Endothelial cell of umbilical vein (primary cell): ENCODE results near the gene CANT1. TPM values are rescaled to one million over a fixed set of nuclear protein-coding genes. Genes with fewer than 3 reads are reported as not detected.

ENCODE experiments used
- Bru-seq: library from RNA; stranded (reverse); fragments of 400-500 nt; gene quantifications from one replicate; lab custom pipeline; 2021; lab: Mats Ljungman, UMichigan
- BruChase-seq, 2 experiments: library from RNA; stranded (reverse); fragments of 400-500 nt; gene quantifications; one replicate each; lab custom pipeline; 2021; lab: Mats Ljungman, UMichigan
- BruUV-seq: library from RNA; stranded (reverse); fragments of 400-500 nt; replicated peaks from 2 replicates; lab custom pipeline; 2021; lab: Mats Ljungman, UMichigan
- CTCF ChIA-PET: fragments of 300-600, 350-600 bp; sonication (Branson Sonifier 250); formaldehyde crosslinking; loops from one replicate; lab custom pipeline; 2021; ENCODE audit warnings: antibody characterized with exemption, inconsistent platforms; lab: Charles Lee
- POLR2A ChIA-PET: fragments of 300-600, 350-600 bp; sonication (Branson Sonifier 250); formaldehyde crosslinking; loops from one replicate; lab custom pipeline; 2021; ENCODE audit warnings: antibody characterized with exemption, inconsistent platforms; lab: Charles Lee
- DNase-seq: peaks from one replicate; pipeline ENCODE4 v3.0.0-alpha.2; 2011; ENCODE audit warnings: low read depth, low spot score
- FAIRE-seq: peaks from 2 replicates; lab custom pipeline; 2011; peaks lifted over from hg19 to GRCh38; lab: Jason Lieb, UNC
- H2AFZ ChIP-seq: 2 replicates; pipeline ENCODE4 v1.6.0; 2012; ENCODE audit warnings: low read depth, low read length, control low read depth, inconsistent platforms
- H3K27ac ChIP-seq: 2 replicates; pipeline ENCODE4 v1.5.1; 2011; ENCODE audit warnings: low read depth, mild to moderate bottlenecking, control low read depth, low read length, moderate library complexity; ENCODE audit not compliant: insufficient read depth
- H3K27me3 ChIP-seq, 2 experiments: 2 replicates each; pipeline versions ENCODE4 v1.6.0 to v1.6.1; 2011; ENCODE audit warnings: low read length in 2 of 2, mixed read lengths in 1 of 2; ENCODE audit not compliant: control insufficient read depth in 2 of 2, insufficient read depth in 2 of 2
- H3K36me3 ChIP-seq, 2 experiments: 2 replicates in 1 of 2; 3 replicates in 1 of 2; pipeline ENCODE4 v1.5.1; 2011; ENCODE audit warnings: low read length in 2 of 2, mild to moderate bottlenecking in 1 of 2, moderate library complexity in 1 of 2; ENCODE audit not compliant: control insufficient read depth in 2 of 2, insufficient read depth in 2 of 2; ENCODE audit errors: extremely low read depth in 1 of 2
- H3K4me1 ChIP-seq: 3 replicates; pipeline ENCODE4 v1.5.1; 2011; ENCODE audit warnings: mild to moderate bottlenecking, low read length; ENCODE audit not compliant: control insufficient read depth, insufficient read depth; ENCODE audit errors: extremely low read depth
- H3K4me2 ChIP-seq: 2 replicates; pipeline ENCODE4 v1.6.1; 2011; ENCODE audit warnings: low read length, control low read depth, mixed read lengths; ENCODE audit not compliant: insufficient read depth
- H3K4me3 ChIP-seq, 3 experiments: fragments of 200-600 bp in 1 of 3; sonication (generic), shearing (Covaris generic) in 1 of 3; replicated peaks in 1 of 3; 2 replicates each; pipeline ENCODE4 v1.5.1; 2011 to 2016; ENCODE audit warnings: control low read depth in 3 of 3, low read length in 3 of 3, mild to moderate bottlenecking in 2 of 3, inconsistent platforms in 1 of 3, low read depth in 1 of 3, moderate library complexity in 1 of 3; ENCODE audit not compliant: insufficient read depth in 1 of 3
- H3K79me2 ChIP-seq: 2 replicates; pipeline ENCODE4 v1.6.0; 2012; ENCODE audit warnings: low read length, inconsistent platforms; ENCODE audit not compliant: control insufficient read depth, insufficient read depth
- H3K9ac ChIP-seq: replicated peaks from 2 replicates; pipeline ENCODE3; 2011; ENCODE audit warnings: low read length, control low read depth; ENCODE audit not compliant: insufficient read depth; ENCODE audit errors: extremely low read depth
- H3K9me1 ChIP-seq: replicated peaks from 3 replicates; pipeline ENCODE4 v1.6.0; 2011; ENCODE audit warnings: mild to moderate bottlenecking, low read length; ENCODE audit not compliant: control insufficient read depth, insufficient read depth; ENCODE audit errors: extremely low read depth
- H3K9me3 ChIP-seq: replicated peaks from 2 replicates; pipeline ENCODE4 v1.5.1; 2012; ENCODE audit warnings: low read length, inconsistent platforms; ENCODE audit not compliant: control insufficient read depth, insufficient read depth
- H4K20me1 ChIP-seq: replicated peaks from 2 replicates; pipeline ENCODE3; 2011; ENCODE audit warnings: mild to moderate bottlenecking, low read length; ENCODE audit not compliant: control insufficient read depth, insufficient read depth; ENCODE audit errors: extremely low read depth
- EZH2 ChIP-seq: IDR thresholded peaks from 2 replicates; pipeline ENCODE4 v1.6.1; 2012; ENCODE audit warnings: borderline replicate concordance, low read depth, mild to moderate bottlenecking, moderate library complexity, low read length, inconsistent platforms; ENCODE audit not compliant: severe bottlenecking
- JUN ChIP-seq: IDR thresholded peaks from 2 replicates; pipeline ENCODE4 v1.6.1; 2011; ENCODE audit warnings: borderline replicate concordance, low read depth; ENCODE audit not compliant: insufficient read length, insufficient read depth
- POLR2A ChIP-seq: IDR thresholded peaks from 2 replicates; pipeline ENCODE4 v1.6.1; 2012; ENCODE audit warnings: low read depth, mild to moderate bottlenecking, control low read depth, low read length
- POLR2AphosphoS5 ChIP-seq: IDR thresholded peaks from 2 replicates; pipeline ENCODE4 v1.6.1; 2012; ENCODE audit warnings: low read depth, mild to moderate bottlenecking, control low read depth, low read length, moderate library complexity; ENCODE audit not compliant: insufficient read depth
- dilution Hi-C: fragments of 300-500 bp; cut with MboI; formaldehyde crosslinking; loops from one replicate; pipeline ENCODE4 v1.15.0; 2019; ENCODE audit warnings: low sequenced_read_pairs; ENCODE audit not compliant: extremely low pct_ligation_motif_present
- intact Hi-C: fragments of 100-400 bp; cut with micrococcal nuclease; formaldehyde crosslinking; loops from one replicate; pipeline ENCODE4 v1.10.0; 2022
- long read RNA-seq: library from polyadenylated mRNA; stranded (forward); transcript quantifications from one replicate; pipeline ENCODE4 v2.0.0, GENCODE V29; 2021
- polyA minus RNA-seq, 3 experiments: library from RNA; depleted of rRNA, polyadenylated mRNA; stranded (reverse); fragments of >200 nt; gene quantifications; 1 replicate in 1 of 3; 2 replicates in 2 of 3; pipeline ENCODE4 v1.2.3, GENCODE V29; 2011
- polyA plus RNA-seq, 4 experiments: library from polyadenylated mRNA; depleted of rRNA in 3 of 4; stranded (reverse) in 3 of 4; unstranded in 1 of 4; fragments of >200 nt; gene quantifications; 2 replicates each; pipeline versions ENCODE4 v1.2.1 to v1.2.3, GENCODE V29; 2011 to 2012; ENCODE audit warnings: missing spikeins in 1 of 4
- total RNA-seq: library from RNA; stranded (reverse); gene quantifications from 2 replicates; pipeline ENCODE4 v1.2.3, GENCODE V29; 2021
- TF ChIP-seq, protein P1 (sequence below): IDR thresholded peaks from 2 replicates; pipeline ENCODE4 v1.6.1; 2011; ENCODE audit not compliant: insufficient read depth, insufficient read length

The CANT1 gene
- total RNA-seq = 76.4 and 93.6 TPM in 2 replicates
- polyA plus RNA-seq = 85.0 and 95.4 TPM in 2 replicates
- polyA plus RNA-seq (2011; cell fraction: cytosol; rRNA removed) = 59.3 and 68.6 TPM in 2 replicates
- 45.2 and 48.6 TPM in 2 replicates for polyA plus RNA-seq (2011; cell fraction: nucleus; rRNA removed)
- 72.2 and 72.9 TPM in 2 replicates for polyA plus RNA-seq (2012)
- 78.7 and 93.9 TPM in 2 replicates for polyA minus RNA-seq
- 25.1 TPM for polyA minus RNA-seq (2011; cell fraction: cytosol; rRNA and poly(A)+ RNA removed)
- polyA minus RNA-seq (2011; cell fraction: nucleus; rRNA and poly(A)+ RNA removed) = 29.4 and 42.9 TPM in 2 replicates
- percentile 67 among the genes with signal in this experiment for Bru-seq, nascent RNA
- BruChase-seq, experiment 1, labeled RNA remaining after a 6-hour chase = percentile 89 among the genes with signal in this experiment
- BruChase-seq, experiment 2, labeled RNA remaining after a 2-hour chase = percentile 83 among the genes with signal in this experiment
- long read RNA-seq, transcript CANT1-201 (4 exons, 3,534 nt) = minor isoform, 21 of 109 reads
- long read RNA-seq, transcript CANT1-202 (5 exons, 3,252 nt) = major isoform, 42 of 109 reads
- long read RNA-seq, partial matches to known transcripts = 11 of 109 reads
- long read RNA-seq, other reads (novel, unspliced or antisense) = 32 of 109 reads

GRCh38 chr17:79009397-79010303, at the start of gene CANT1:
CANT1 (minus strand) TSS chr17:79009764; CDS start chr17:78997622, 12,142 bp downstream.
- no peaks in the 10 kb centered on the region for H3K9me3 ChIP-seq
- peak; percentile 78 for FAIRE-seq
- H3K9me1 ChIP-seq = no peaks in the 10 kb centered on the region
- H3K36me3 ChIP-seq = peaks cover 0 to 3% of the 10 kb centered on the region in 2 experiments
- H3K4me2 ChIP-seq = peak within 1 kb of the TSS; percentile 53
- DNase-seq = peak; percentile 92
- CTCF ChIA-PET = interaction anchor here (0.7 to 2.6 kb wide), 7 partner anchors 10 to 39 kb away, joined by 3 to 7 read pairs (median 4); no protein-coding TSS in a partner anchor
- peaks cover 45% of the 10 kb centered on the region for H3K79me2 ChIP-seq
- dilution Hi-C loops = no loop called here
- peak within 1 kb of the TSS; percentile 61 for H3K27ac ChIP-seq
- peak; percentile 82 for TF ChIP-seq POLR2A
- TF ChIP-seq EZH2 = no peak
- TF ChIP-seq, protein P1, sequence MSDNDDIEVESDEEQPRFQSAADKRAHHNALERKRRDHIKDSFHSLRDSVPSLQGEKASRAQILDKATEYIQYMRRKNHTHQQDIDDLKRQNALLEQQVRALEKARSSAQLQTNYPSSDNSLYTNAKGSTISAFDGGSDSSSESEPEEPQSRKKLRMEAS = no peak
- TF ChIP-seq JUN = no peak
- TF ChIP-seq POLR2AphosphoS5 = peak; percentile 92
- POLR2A ChIA-PET = interaction anchor here (0.6 kb wide), 2 partner anchors 17 to 146 kb away, joined by 3 to 5 read pairs; no protein-coding TSS in a partner anchor
- no peaks in the 10 kb centered on the region for H4K20me1 ChIP-seq
- no peaks in the 10 kb centered on the region for H3K27me3 ChIP-seq
- peak within 1 kb of the TSS; percentile 47 for H2AFZ ChIP-seq
- intact Hi-C loops = loop anchor here (1.0 to 2.0 kb wide), 2 partner anchors 17 to 22 kb away; no protein-coding TSS in a partner anchor
- H3K4me1 ChIP-seq = peaks cover 52% of the 10 kb centered on the region
- peak within 1 kb of the TSS; percentile 47 to 96 (median 69) for H3K4me3 ChIP-seq
- H3K9ac ChIP-seq = peak within 1 kb of the TSS; percentile 76
- no TSS peak for BruUV-seq
